MCF 10A (cell line): Measurements from ENCODE around the gene CHN1. TPM values are rescaled to one million over a fixed set of nuclear protein-coding genes. Genes with fewer than 3 reads are reported as not detected.

ENCODE experiments used
- BruUV-seq: library from RNA; stranded (reverse); fragments of 400-500 nt; replicated peaks from 2 replicates; lab custom pipeline; 2021; lab: Mats Ljungman, UMichigan
- CTCF ChIA-PET: fragments of 300-600 bp; sonication (Branson Sonifier 250); formaldehyde crosslinking; extraction: SDS; loops from one replicate; lab custom pipeline; 2021; ENCODE audit warnings: antibody characterized with exemption, inconsistent platforms; lab: Yijun Ruan, JAX
- POLR2A ChIA-PET: fragments of 300-600, 350-650 bp; sonication (Branson Sonifier 250); formaldehyde crosslinking; extraction: SDS; loops from one replicate; lab custom pipeline; 2020; ENCODE audit warnings: antibody characterized with exemption, inconsistent platforms; lab: Yijun Ruan, JAX
- DNase-seq: peaks from one replicate; pipeline ENCODE4 v3.0.0-alpha.2; 2018; ENCODE audit not compliant: unreplicated experiment
- H3K27ac Mint-ChIP-seq: one replicate; pipeline ENCODE4 v1.8.0; 2022; ENCODE audit warnings: mild to moderate bottlenecking, low read depth, mixed read lengths; ENCODE audit not compliant: unreplicated experiment
- H3K27me3 Mint-ChIP-seq: one replicate; pipeline ENCODE4 v1.8.0; 2022; ENCODE audit warnings: mixed read lengths; ENCODE audit not compliant: insufficient read depth, unreplicated experiment
- H3K36me3 Mint-ChIP-seq: one replicate; pipeline ENCODE4 v1.8.0; 2022; ENCODE audit warnings: mild to moderate bottlenecking, moderate library complexity, mixed read lengths; ENCODE audit not compliant: insufficient read depth, unreplicated experiment
- H3K4me1 Mint-ChIP-seq: one replicate; pipeline ENCODE4 v1.8.0; 2022; ENCODE audit warnings: mixed read lengths; ENCODE audit not compliant: insufficient read depth, unreplicated experiment
- H3K4me3 Mint-ChIP-seq: one replicate; pipeline ENCODE4 v1.8.0; 2022; ENCODE audit warnings: mild to moderate bottlenecking, moderate library complexity, mixed read lengths; ENCODE audit not compliant: unreplicated experiment
- H3K9me3 Mint-ChIP-seq: one replicate; pipeline ENCODE4 v1.8.0; 2022; ENCODE audit warnings: mixed read lengths; ENCODE audit not compliant: unreplicated experiment
- CTCF ChIP-seq: fragments of 200-600 bp; IDR thresholded peaks from one replicate; pipeline ENCODE4 v1.8.0; 2022; ENCODE audit warnings: antibody characterized with exemption, mild to moderate bottlenecking; ENCODE audit not compliant: unreplicated experiment
- intact Hi-C: fragments of 100-400 bp; cut with micrococcal nuclease; formaldehyde crosslinking; loops from 2 replicates; pipeline ENCODE4 v1.14.1; 2022
- total RNA-seq: library from RNA; stranded (reverse); gene quantifications from 2 replicates; pipeline ENCODE4 v1.2.3, GENCODE V29; 2022

Gene CHN1
- total RNA-seq, 1 experiment from 2014 or later = 6.0 TPM

- intact Hi-C loops = no loop called here
- CTCF ChIA-PET = interaction anchor here (1.5 to 3.8 kb wide), 2 partner anchors 10 to 19 kb away, joined by 3 to 22 read pairs; no protein-coding TSS in a partner anchor
- POLR2A ChIA-PET = no interaction called here
- H3K9me3 Mint-ChIP-seq = no peaks in the 10 kb centered on the region
- no peak overlapping the region for H3K4me3 Mint-ChIP-seq
- no TSS peak for BruUV-seq
- H3K27ac Mint-ChIP-seq = no peak overlapping the region
- TF ChIP-seq CTCF = no peak
- H3K27me3 Mint-ChIP-seq = no peaks in the 10 kb centered on the region
- no peaks in the 10 kb centered on the region for H3K36me3 Mint-ChIP-seq
- H3K4me1 Mint-ChIP-seq = peaks cover 5% of the 10 kb centered on the region
- DNase-seq = no peak
Observed at GRCh38 chr2:174752403-174753037, 252.7 kb downstream of the CHN1 start.

GRCh38 chr2:174750923-174751441 is 254.2 kb downstream of the CHN1 start:
- no peak overlapping the region for H3K27ac Mint-ChIP-seq
- intact Hi-C loops = no loop called here
- no TSS peak for BruUV-seq
- no peak for TF ChIP-seq CTCF
- H3K9me3 Mint-ChIP-seq = no peaks in the 10 kb centered on the region
- ChIA-PET CTCF (interaction anchor here (0.7 to 3.8 kb wide), 2 partner anchors 21 to 1028 kb away, joined by 3 to 22 read pairs; no protein-coding TSS in a partner anchor), POLR2A (no interaction called here)
- no peaks in the 10 kb centered on the region for H3K27me3 Mint-ChIP-seq
- no peak for DNase-seq
- H3K4me3 Mint-ChIP-seq = no peak overlapping the region
- no peaks in the 10 kb centered on the region for H3K36me3 Mint-ChIP-seq
- H3K4me1 Mint-ChIP-seq = peaks cover 5% of the 10 kb centered on the region

GRCh38 chr2:174749793-174750192 is 255.4 kb downstream of the CHN1 start:
- H3K27me3 Mint-ChIP-seq = no peaks in the 10 kb centered on the region

More at GRCh38 chr2:174749793-174750192, 255.4 kb downstream of the CHN1 start:
- ChIA-PET POLR2A (no interaction called here), CTCF (interaction anchor here (0.7 to 3.8 kb wide), 29 partner anchors 7 to 649 kb away, joined by 3 to 29 read pairs (median 4); partner anchors contain the start of gene CHRNA1)
- intact Hi-C loops = loop anchor here (1.0 to 2.0 kb wide), 2 partner anchors 49 to 236 kb away; no protein-coding TSS in a partner anchor
- H3K36me3 Mint-ChIP-seq = no peaks in the 10 kb centered on the region
- no peaks in the 10 kb centered on the region for H3K9me3 Mint-ChIP-seq
- H3K4me1 Mint-ChIP-seq = peaks cover 5% of the 10 kb centered on the region
- DNase-seq = no peak
- no peak for TF ChIP-seq CTCF
- H3K4me3 Mint-ChIP-seq = no peak overlapping the region
- H3K27ac Mint-ChIP-seq = no peak overlapping the region
- BruUV-seq = no TSS peak
